ENCODE data around the gene STAT6.

GRCh38 chr12:57119294-57120085 lies 8.3 kb upstream of the STAT6 start:
- no peak for TF ChIP-seq CTCF (IDR thresholded peaks at IDR 0.05; ENCODE audit: poor library complexity)
- no peak for TF ChIP-seq EZH2 (IDR thresholded peaks at IDR 0.05; ENCODE audit: borderline replicate concordance)

Data from hepatocyte (in vitro differentiated cells).